ENCODE data around the gene ACSS3.

The ACSS3 gene

GRCh38 chr12:81216739-81217138, 138.9 kb downstream of the ACSS3 start:
- no peak for DNase-seq (ENCODE audit: extremely low read depth in 1 of 2, low read depth in 1 of 2)

GRCh38 chr12:81221681-81222080, 143.8 kb downstream of the ACSS3 start:
- DNase-seq (ENCODE audit: extremely low read depth in 1 of 2, low read depth in 1 of 2), result no peak

GRCh38 chr12:81222846-81223592, 145.1 kb downstream of the ACSS3 start:
- DNase-seq (ENCODE audit: extremely low read depth in 1 of 2, low read depth in 1 of 2), result no peak

- no peak for DNase-seq (ENCODE audit: extremely low read depth in 1 of 2, low read depth in 1 of 2)
These were observed 146.7 kb downstream of the ACSS3 start for GRCh38 chr12:81224626-81225025.

GRCh38 chr12:81229759-81230158, 151.9 kb downstream of the ACSS3 start:
- DNase-seq (ENCODE audit: extremely low read depth in 1 of 2, low read depth in 1 of 2), result no peak

- no peak for DNase-seq (ENCODE audit: extremely low read depth in 1 of 2, low read depth in 1 of 2)
These were observed 153.9 kb downstream of the ACSS3 start for GRCh38 chr12:81231574-81232368.

- no peak for DNase-seq (ENCODE audit: extremely low read depth in 1 of 2, low read depth in 1 of 2)
These were observed 167.6 kb downstream of the ACSS3 start for GRCh38 chr12:81245458-81245857.

GRCh38 chr12:81245907-81246570, 168.2 kb downstream of the ACSS3 start:
- no peak for DNase-seq (ENCODE audit: extremely low read depth in 1 of 2, low read depth in 1 of 2)

- DNase-seq (ENCODE audit: extremely low read depth in 1 of 2, low read depth in 1 of 2), result no peak
These were observed 172.1 kb downstream of the ACSS3 start for GRCh38 chr12:81249976-81250375.

- DNase-seq (ENCODE audit: extremely low read depth in 1 of 2, low read depth in 1 of 2), result no peak
These were observed 174.3 kb downstream of the ACSS3 start for GRCh38 chr12:81252228-81252627.

GRCh38 chr12:81253360-81253759, 175.5 kb downstream of the ACSS3 start:
- DNase-seq (ENCODE audit: extremely low read depth in 1 of 2, low read depth in 1 of 2), result no peak

GRCh38 chr12:81255456-81255855, 177.6 kb downstream of the ACSS3 start:
- DNase-seq (ENCODE audit: extremely low read depth in 1 of 2, low read depth in 1 of 2), result no peak

- DNase-seq (ENCODE audit: extremely low read depth in 1 of 2, low read depth in 1 of 2), result no peak
These were observed 178.1 kb downstream of the ACSS3 start for GRCh38 chr12:81255947-81256346.

GRCh38 chr12:81257947-81258551, 180.2 kb downstream of the ACSS3 start:
- no peak for DNase-seq (ENCODE audit: extremely low read depth in 1 of 2, low read depth in 1 of 2)

GRCh38 chr12:81259360-81259759, 181.5 kb downstream of the ACSS3 start:
- no peak for DNase-seq (ENCODE audit: extremely low read depth in 1 of 2, low read depth in 1 of 2)

- DNase-seq (ENCODE audit: extremely low read depth in 1 of 2, low read depth in 1 of 2), result no peak
These were observed 183.8 kb downstream of the ACSS3 start for GRCh38 chr12:81261508-81262207.

- no peak for DNase-seq (ENCODE audit: extremely low read depth in 1 of 2, low read depth in 1 of 2)
These were observed 185.2 kb downstream of the ACSS3 start for GRCh38 chr12:81263072-81263471.

- no peak for DNase-seq (ENCODE audit: extremely low read depth in 1 of 2, low read depth in 1 of 2)
These were observed 192.5 kb downstream of the ACSS3 start for GRCh38 chr12:81270385-81270784.

- no peak for DNase-seq (ENCODE audit: extremely low read depth in 1 of 2, low read depth in 1 of 2)
These were observed 197.0 kb downstream of the ACSS3 start for GRCh38 chr12:81274637-81275529.

GRCh38 chr12:81284137-81284536, 206.3 kb downstream of the ACSS3 start:
- DNase-seq (ENCODE audit: extremely low read depth in 1 of 2, low read depth in 1 of 2), result no peak
